GM18867 (cell line): ENCODE measurements around the gene PLD6.
"Not testable (repeated sequence)": the region's sequence is repeated elsewhere in the genome, so short reads cannot be mapped to it uniquely, and the experiment has no call there.

ENCODE experiments used
- ATAC-seq: cut with Tn5 transposase; IDR thresholded peaks from one replicate; pipeline ENCODE4 v1.9.1; 2021; ENCODE audit warnings: mild to moderate bottlenecking, moderate library complexity; ENCODE audit not compliant: unreplicated experiment

Gene PLD6

GRCh38 chr17:17201271-17201670 lies 4.9 kb downstream of the PLD6 start:
- ATAC-seq: no peak

DNA sequence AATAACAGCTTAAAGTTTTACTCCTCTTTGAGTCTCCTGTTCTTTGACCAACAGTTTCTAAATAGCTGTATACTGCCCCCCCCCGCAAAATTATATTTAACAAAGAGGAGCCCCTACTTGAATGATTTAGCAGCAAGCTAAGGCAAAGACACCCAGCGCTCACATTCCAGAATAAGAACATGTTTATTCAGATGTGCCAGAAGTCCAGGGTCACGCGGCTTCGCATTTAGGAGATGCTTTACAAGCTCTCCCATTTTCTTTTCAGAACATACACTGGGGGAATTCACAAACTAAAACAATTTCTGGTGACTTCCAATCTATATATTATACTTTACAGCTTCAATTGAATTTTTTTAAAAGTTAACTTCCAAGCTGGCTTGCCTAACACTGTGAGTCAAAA lies 5.3 kb downstream of the PLD6 start:
- no peak for ATAC-seq

- ATAC-seq: no peak
These were observed 5.8 kb downstream of the PLD6 start for GRCh38 chr17:17200311-17200710.

GRCh38 chr17:17198281-17198680 lies 7.9 kb downstream of the PLD6 start:
- no peak for ATAC-seq

GRCh38 chr17:17196776-17197175 lies 9.4 kb downstream of the PLD6 start:
- no peak for ATAC-seq

GRCh38 chr17:17195466-17195865 lies 10.7 kb downstream of the PLD6 start:
- not testable (repeated sequence) for ATAC-seq

DNA sequence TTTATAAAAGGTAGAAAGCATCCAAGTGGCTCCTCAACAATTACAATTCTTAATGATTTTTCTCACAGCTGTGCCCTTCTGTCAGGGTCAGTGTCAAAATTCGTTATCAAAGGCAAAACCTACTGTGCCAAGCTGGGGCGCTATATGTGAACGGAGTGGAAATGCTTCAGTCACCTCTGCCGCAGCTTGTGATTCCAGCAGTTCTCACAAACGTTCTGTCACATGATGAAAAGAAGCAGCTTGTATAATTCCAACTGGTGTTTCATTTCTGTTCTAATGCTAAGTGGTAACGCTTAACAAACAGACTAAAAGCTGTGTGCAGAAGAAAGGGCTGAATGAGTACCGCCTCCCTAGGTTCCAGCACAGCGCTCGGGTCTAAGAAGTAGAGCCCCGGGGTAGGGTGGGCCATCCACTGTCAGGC lies 14.2 kb downstream of the PLD6 start:
- ATAC-seq: no peak

DNA sequence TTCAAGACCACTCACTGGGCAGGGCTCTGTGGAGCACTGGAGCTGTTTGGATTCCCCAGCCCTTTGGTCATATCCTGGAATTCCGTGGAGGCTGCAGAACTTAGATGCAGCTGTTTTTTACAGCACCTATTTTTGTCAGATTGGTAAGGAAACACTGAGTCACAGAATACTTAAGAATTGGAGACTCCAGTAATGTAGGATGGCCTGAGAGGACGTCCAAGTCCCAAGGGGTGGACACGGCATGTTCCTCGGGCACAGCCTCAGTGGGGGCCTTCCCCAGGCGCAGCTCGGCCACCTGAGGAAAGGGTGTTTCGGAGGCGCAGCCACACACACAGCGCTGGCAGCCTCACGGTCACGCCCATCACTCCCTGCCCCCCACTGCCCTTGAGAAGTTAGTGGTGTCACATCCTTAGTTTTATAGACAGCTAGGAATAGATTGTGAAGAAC lies 14.8 kb downstream of the PLD6 start:
- ATAC-seq: no peak

DNA sequence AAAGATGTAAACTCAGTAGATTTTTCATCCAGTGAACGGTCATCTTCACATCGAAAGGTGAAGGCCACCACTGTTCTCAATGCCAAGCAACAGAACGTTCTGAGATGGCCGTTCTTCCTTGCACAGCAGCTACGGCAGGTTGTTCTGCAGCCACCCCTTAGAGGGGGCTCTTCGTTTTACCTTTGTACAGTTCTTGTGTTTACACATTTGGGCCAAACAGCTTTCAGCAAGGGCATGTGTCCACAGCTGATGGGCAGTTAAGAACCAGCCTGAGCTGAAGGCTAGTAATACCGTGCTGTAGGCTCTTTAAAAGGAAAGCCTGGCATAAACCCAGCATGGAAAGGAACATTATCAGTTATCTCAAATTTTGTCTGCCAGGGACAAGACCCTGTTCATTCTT lies 15.9 kb downstream of the PLD6 start:
- ATAC-seq: no peak

DNA sequence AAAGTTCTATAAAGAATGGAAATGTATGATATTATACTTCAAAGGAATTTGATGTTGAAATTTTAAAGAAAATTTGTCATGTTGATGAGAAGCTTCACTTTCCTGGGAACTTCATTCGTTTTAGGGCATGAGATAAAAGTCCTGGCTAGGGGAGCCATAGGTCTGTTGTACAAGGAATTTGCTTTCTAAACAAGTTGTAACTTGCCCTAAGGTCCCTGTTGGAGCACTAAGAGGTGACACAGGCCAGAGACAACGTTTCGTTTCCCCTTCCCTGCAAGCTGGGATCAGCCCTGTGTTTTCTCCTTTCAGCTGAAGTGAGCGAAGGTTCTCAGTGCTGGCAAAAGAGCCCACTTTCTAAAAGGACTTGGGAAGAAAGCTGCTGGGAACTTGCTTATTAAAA lies 16.6 kb downstream of the PLD6 start:
- no peak for ATAC-seq

DNA sequence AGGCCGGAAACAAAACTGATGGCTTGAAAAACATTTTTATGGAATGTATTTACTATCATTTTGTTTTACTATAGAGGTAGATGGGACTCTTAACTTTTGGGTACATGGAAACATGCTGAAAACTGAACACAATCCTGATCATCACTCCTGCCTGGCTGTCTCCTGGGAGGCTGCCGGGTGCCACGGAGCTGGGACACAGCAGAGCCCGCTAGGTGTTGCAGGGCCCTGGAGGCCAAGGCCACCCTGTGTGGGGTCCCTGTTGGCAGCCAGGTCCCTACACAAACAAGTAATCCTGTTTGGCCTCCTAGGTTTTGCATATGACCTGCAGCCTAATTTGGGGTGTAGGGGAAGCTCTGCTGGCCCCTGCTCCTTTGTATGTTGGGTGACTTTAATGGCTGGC lies 17.5 kb downstream of the PLD6 start:
- ATAC-seq: no peak

DNA sequence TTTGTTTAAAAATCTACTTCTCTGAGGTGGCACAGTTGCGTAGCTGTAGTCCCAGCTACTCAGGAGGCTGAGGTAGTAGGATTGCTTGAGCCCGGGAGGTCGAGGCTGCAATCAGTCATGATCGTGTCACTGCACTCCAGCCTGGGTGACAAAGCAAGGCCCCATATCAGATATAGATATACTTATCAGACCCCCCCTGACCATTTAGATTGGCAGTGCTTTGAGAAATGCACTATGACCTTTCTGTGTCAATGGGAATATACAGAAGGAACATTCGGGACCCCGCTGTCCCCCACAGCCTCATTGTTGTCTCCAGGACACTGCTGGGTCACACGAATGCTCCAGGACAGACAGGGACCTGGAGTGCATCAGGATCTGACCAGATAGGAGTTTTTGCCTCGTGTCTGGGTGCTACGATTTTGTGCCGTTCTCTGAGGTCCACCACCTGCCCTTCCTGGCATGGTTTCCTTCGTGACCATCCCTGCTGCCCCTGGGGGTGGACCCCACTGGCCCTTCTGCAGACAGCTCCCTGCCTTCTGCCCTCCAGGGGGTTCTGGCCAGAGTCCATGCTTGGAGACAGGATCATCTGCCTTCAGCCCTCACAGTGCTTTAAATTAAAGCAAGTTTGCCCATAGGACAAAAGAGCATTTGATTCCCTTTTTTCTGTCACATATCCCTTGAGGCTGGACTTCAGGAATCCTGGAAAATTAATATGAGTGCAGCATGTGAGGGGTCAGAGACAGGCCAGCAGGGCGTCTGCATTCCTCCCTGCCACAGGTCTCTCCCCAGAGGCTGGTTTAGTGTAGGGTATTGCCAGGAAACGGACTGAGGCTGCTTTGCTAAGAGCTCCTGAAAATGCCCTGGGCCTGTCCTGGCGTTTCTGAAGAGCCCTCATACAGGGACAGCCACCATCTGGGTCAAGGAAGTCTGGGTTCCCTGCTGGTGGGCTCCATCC lies 19.3 kb downstream of the PLD6 start:
- ATAC-seq: no peak

- ATAC-seq: no peak
These were observed 20.1 kb downstream of the PLD6 start for GRCh38 chr17:17186051-17186450.

DNA sequence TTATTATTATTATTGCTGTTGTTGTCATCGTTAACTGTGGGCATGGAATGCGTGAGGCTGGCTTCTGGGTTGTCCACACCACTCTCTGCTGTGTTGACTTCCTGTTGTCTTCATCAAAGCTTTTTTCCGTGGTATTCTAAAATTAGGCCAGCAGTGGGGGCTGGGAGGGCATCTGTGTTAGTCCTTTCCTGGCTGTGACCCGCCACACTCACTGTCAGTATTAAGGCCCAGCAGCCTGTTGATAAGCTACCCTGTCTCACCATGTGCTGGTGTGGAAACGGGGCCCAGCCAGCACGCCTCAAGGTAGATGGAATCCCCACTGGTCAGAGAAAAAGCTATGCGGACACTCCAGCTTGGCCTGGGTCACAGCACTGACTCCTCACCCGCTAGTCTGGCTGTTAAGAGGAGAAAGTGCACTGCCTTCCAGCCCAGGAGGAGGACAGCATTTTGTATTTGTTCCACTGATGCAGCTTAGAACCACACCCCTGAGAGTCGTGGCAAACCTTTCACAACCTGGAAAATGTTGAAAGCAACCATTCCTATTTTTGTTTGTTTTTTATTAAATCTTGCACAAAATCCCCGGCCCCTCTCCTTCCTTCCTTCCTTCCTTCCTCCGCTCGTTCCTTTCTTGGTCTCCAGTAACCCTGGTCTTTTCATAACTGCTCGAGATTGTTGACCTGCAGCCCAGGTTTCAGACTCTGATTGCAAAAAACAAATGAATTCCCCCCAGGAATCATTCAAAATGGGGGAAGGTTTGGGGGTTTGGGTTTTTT lies 21.0 kb downstream of the PLD6 start:
- not testable (repeated sequence) for ATAC-seq

- ATAC-seq: no peak
These were observed 22.4 kb downstream of the PLD6 start for GRCh38 chr17:17183744-17184143.

DNA sequence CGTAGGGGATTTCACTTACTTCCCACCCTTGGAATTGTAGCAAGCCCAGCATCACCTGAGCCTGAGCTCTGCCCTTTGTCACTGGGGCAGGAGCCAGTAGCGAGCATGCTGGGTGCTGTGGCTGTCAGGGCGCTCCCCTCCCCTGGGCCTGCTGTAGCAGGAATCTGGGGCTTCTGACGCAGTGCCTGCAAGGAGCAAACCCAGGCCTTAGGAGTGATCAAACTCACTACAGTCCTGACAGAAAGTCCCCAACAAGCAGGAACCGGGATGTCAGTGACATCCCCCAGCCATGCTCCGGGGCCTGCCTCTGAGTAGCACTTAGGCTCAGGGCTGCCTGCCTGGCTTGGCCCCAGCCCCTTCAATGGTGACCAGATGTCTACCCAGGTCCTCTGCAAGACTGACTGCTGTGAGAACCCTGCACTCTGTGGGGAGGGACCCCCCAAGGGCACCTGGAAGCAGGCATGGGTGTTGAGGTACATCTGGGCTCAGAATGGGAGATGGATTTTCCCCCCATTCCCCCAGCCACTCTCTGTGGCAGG lies 23.5 kb downstream of the PLD6 start:
- no peak for ATAC-seq

- ATAC-seq: no peak
These were observed 24.2 kb downstream of the PLD6 start for GRCh38 chr17:17181666-17182597.

- no peak for ATAC-seq
These were observed 25.2 kb downstream of the PLD6 start for GRCh38 chr17:17180741-17181525.

DNA sequence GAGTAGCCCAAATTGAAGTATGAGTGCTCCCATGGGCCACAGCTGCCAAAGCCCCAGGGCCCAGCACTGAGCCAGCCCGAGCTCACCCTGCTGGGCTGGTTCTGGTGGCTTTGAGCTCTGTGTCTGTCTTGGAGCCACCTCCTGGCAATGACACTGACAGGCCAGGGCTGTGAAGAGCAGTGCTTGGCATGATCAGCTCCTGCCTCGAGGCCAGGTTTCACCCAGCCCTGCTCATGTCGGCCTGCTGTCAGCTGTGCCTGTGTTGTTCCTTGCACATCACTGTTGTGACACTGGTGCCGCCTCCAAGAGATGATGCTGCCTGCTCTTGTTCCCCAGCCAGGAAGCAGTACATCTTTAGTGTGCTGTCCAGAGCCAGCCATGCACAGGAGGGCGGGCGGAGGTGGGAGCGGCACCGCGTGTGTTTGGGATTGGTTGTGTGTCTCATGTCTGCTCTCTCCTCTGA lies 26.0 kb downstream of the PLD6 start:
- no peak for ATAC-seq

GRCh38 chr17:17179371-17179827 lies 26.7 kb downstream of the PLD6 start:
- ATAC-seq: no peak
